ENCODE data around the gene TBX6. TPM values are rescaled to one million over a fixed set of nuclear protein-coding genes. Genes with fewer than 3 reads are reported as not detected.
"Not testable (repeated sequence)": the region's sequence is repeated elsewhere in the genome, so short reads cannot be mapped to it uniquely, and the experiment has no call there.

The TBX6 gene
- polyA plus RNA-seq, 3 donors = 0.65 to 0.88 (median 0.79) TPM

GRCh38 chr16:30041841-30042240 is 49.9 kb downstream of the TBX6 start:
- no peak for DNase-seq (ENCODE audit: low read depth in 3 of 3, low spot score in 2 of 3)

DNA sequence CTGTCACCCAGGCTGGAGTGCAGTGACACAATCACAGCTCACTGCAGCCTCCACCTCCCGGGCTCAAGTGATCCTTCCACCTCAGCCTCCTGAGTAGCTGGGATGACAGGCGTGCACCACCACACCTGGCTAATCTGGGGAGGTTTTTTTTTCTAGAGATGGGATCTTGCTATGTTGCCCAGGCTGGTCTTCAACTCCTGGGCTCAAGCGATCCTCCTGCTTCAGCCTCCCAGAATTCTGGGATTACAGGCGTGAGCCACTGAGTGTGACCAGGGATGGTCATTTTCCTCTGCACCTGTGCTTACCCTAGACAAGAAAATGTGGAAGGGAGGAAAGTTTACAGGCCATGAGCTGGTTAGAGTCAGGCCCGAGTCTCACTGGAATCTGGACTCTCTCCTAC is 51.0 kb downstream of the TBX6 start:
- not testable (repeated sequence) for DNase-seq (ENCODE audit: low read depth in 3 of 3, low spot score in 2 of 3)

GRCh38 chr16:30040221-30040620 is 51.5 kb downstream of the TBX6 start:
- DNase-seq (ENCODE audit: low read depth in 3 of 3, low spot score in 2 of 3) = no peak

Other genes starting within 250 kb of the TBX6 start
- 100 to 1,000 TPM in 1 of 3 donors, 10 to 100 TPM in 2; 85.9 to 102 (median 89.9) TPM for gene CDIPT, start 228.7 kb downstream of the TBX6 start, polyA plus RNA-seq (ENCODE audit: insufficient read length in 3 of 3)
- 10 to 100 TPM in 1 of 3 donors, 1 to 10 TPM in 2; 9.0 to 10.8 (median 9.5) TPM for gene SEZ6L2, start 192.4 kb downstream of the TBX6 start, polyA plus RNA-seq (ENCODE audit: insufficient read length in 3 of 3)
- gene ASPHD1, start 191.4 kb downstream of the TBX6 start, polyA plus RNA-seq (ENCODE audit: insufficient read length in 3 of 3) = under 1 TPM; 0.52 to 0.87 (median 0.54) TPM
- 10 to 100 TPM; 13.8 to 15.7 (median 14.2) TPM for gene KCTD13, start 165.7 kb downstream of the TBX6 start, polyA plus RNA-seq (ENCODE audit: insufficient read length in 3 of 3)
- gene TMEM219, start 129.8 kb downstream of the TBX6 start, polyA plus RNA-seq (ENCODE audit: insufficient read length in 3 of 3) = 100 to 1,000 TPM in 1 of 3 donors, 10 to 100 TPM in 2; 93.1 to 107 (median 96.3) TPM
- gene TAOK2, start 118.1 kb downstream of the TBX6 start, polyA plus RNA-seq (ENCODE audit: insufficient read length in 3 of 3) = 10 to 100 TPM; 33.6 to 36.9 (median 36.4) TPM
- gene HIRIP3, start 96.3 kb downstream of the TBX6 start, polyA plus RNA-seq (ENCODE audit: insufficient read length in 3 of 3) = 10 to 100 TPM; 16.2 to 18.8 (median 18.0) TPM
- gene INO80E, start 95.7 kb downstream of the TBX6 start, polyA plus RNA-seq (ENCODE audit: insufficient read length in 3 of 3) = 10 to 100 TPM; 34.5 to 37.9 (median 36.7) TPM
- 1 to 10 TPM; 1.6 to 2.3 (median 1.7) TPM for gene DOC2A, start 80.9 kb downstream of the TBX6 start, polyA plus RNA-seq (ENCODE audit: insufficient read length in 3 of 3)
- gene C16orf92, start 68.7 kb downstream of the TBX6 start, polyA plus RNA-seq (ENCODE audit: insufficient read length in 3 of 3) = not detected
- under 1 TPM; 0.60 to 0.93 (median 0.90) TPM for gene TLCD3B, start 60.7 kb downstream of the TBX6 start, polyA plus RNA-seq (ENCODE audit: insufficient read length in 3 of 3)
- 100 to 1,000 TPM; 451 to 496 (median 456) TPM for gene ALDOA, start 26.2 kb downstream of the TBX6 start, polyA plus RNA-seq (ENCODE audit: insufficient read length in 3 of 3)
- gene PPP4C, start 15.9 kb downstream of the TBX6 start, polyA plus RNA-seq (ENCODE audit: insufficient read length in 3 of 3) = 10 to 100 TPM; 80.0 to 95.1 (median 92.9) TPM
- gene YPEL3, start 4.3 kb upstream of the TBX6 start, polyA plus RNA-seq (ENCODE audit: insufficient read length in 3 of 3) = 10 to 100 TPM; 41.4 to 49.2 (median 42.2) TPM
- gene GDPD3, start 21.6 kb upstream of the TBX6 start, polyA plus RNA-seq (ENCODE audit: insufficient read length in 3 of 3) = 1 to 10 TPM; 8.5 to 9.9 (median 9.8) TPM
- gene MAPK3, start 31.3 kb upstream of the TBX6 start, polyA plus RNA-seq (ENCODE audit: insufficient read length in 3 of 3) = 10 to 100 TPM; 71.4 to 92.7 (median 84.1) TPM
- 1 to 10 TPM; 7.2 to 9.9 (median 9.3) TPM for gene CORO1A, start 91.7 kb upstream of the TBX6 start, polyA plus RNA-seq (ENCODE audit: insufficient read length in 3 of 3)
- gene BOLA2B, start 101.7 kb upstream of the TBX6 start, polyA plus RNA-seq (ENCODE audit: insufficient read length in 3 of 3) = 10 to 100 TPM; 24.1 to 27.7 (median 26.4) TPM
- gene SLX1A, start 102.0 kb upstream of the TBX6 start, polyA plus RNA-seq (ENCODE audit: insufficient read length in 3 of 3) = 10 to 100 TPM; 14.8 to 17.2 (median 16.3) TPM
- gene SULT1A3, start 107.3 kb upstream of the TBX6 start, polyA plus RNA-seq (ENCODE audit: insufficient read length in 3 of 3) = 10 to 100 TPM in 2 of 3 donors, 1 to 10 TPM in 1; 2.2 to 13.9 (median 11.9) TPM
- 1 to 10 TPM; 3.8 to 5.6 (median 5.3) TPM for gene NPIPB13, start 156.6 kb upstream of the TBX6 start, polyA plus RNA-seq (ENCODE audit: insufficient read length in 3 of 3)